Gastroesophageal sphincter (tissue), 3 donors: ENCODE results near the gene FOXN1.

Source experiments
- CTCF ChIP-seq, 4 experiments: fragments of 200-600 bp in 2 of 4; fragments of 450-650 bp in 2 of 4; sonication (generic) in 1 of 4; IDR thresholded peaks; one replicate each; pipeline ENCODE4 v1.5.1; 2017 to 2019; ENCODE audit warnings: antibody characterized with exemption in 4 of 4, mild to moderate bottlenecking in 2 of 4, moderate library complexity in 2 of 4
- EP300 ChIP-seq: sonication (generic); formaldehyde crosslinking; IDR thresholded peaks from one replicate; pipeline ENCODE4 v1.6.1; 2017; ENCODE audit warnings: antibody characterized with exemption, mild to moderate bottlenecking
- POLR2A ChIP-seq, 2 donors: fragments of 450-650 bp; IDR thresholded peaks; one replicate each; pipeline ENCODE4 v1.6.1; 2017; ENCODE audit warnings: antibody characterized with exemption in 2 of 2, mild to moderate bottlenecking in 2 of 2, moderate library complexity in 1 of 2

- no peak for TF ChIP-seq POLR2A (IDR thresholded peaks at IDR 0.05)
- no peak for TF ChIP-seq CTCF (IDR thresholded peaks at IDR 0.05)
- no peak for TF ChIP-seq EP300
These were observed 34.1 kb downstream of the FOXN1 start for GRCh38 chr17:28540231-28540630.
